IPS-18a (cell line): ENCODE results near the gene EIF4E2.
A peak's percentile ranks its signal among the peaks of the same experiment; 100 is the strongest.

ENCODE experiments used
- H3K27ac ChIP-seq: one replicate; pipeline ENCODE4 v1.5.1; 2013; ENCODE audit warnings: low read length
- H3K27me3 ChIP-seq: one replicate; pipeline ENCODE4 v1.6.1; 2013; ENCODE audit warnings: mild to moderate bottlenecking, low read length; ENCODE audit not compliant: control insufficient read depth, insufficient read depth
- H3K36me3 ChIP-seq: one replicate; pipeline ENCODE4 v1.6.1; 2013; ENCODE audit warnings: low read depth, low read length; ENCODE audit not compliant: control insufficient read depth
- H3K4me1 ChIP-seq: one replicate; pipeline ENCODE4 v1.6.1; 2013; ENCODE audit warnings: low read depth, low read length; ENCODE audit not compliant: control insufficient read depth
- H3K4me3 ChIP-seq: one replicate; pipeline ENCODE4 v1.5.1; 2013; ENCODE audit warnings: low read length
- H3K9ac ChIP-seq: one replicate; pipeline ENCODE4 v1.6.1; 2013; ENCODE audit warnings: mild to moderate bottlenecking, low read length, moderate library complexity
- H3K9me3 ChIP-seq: one replicate; pipeline ENCODE4 v1.6.1; 2013; ENCODE audit warnings: low read depth, low read length; ENCODE audit not compliant: control insufficient read depth

The EIF4E2 gene

DNA sequence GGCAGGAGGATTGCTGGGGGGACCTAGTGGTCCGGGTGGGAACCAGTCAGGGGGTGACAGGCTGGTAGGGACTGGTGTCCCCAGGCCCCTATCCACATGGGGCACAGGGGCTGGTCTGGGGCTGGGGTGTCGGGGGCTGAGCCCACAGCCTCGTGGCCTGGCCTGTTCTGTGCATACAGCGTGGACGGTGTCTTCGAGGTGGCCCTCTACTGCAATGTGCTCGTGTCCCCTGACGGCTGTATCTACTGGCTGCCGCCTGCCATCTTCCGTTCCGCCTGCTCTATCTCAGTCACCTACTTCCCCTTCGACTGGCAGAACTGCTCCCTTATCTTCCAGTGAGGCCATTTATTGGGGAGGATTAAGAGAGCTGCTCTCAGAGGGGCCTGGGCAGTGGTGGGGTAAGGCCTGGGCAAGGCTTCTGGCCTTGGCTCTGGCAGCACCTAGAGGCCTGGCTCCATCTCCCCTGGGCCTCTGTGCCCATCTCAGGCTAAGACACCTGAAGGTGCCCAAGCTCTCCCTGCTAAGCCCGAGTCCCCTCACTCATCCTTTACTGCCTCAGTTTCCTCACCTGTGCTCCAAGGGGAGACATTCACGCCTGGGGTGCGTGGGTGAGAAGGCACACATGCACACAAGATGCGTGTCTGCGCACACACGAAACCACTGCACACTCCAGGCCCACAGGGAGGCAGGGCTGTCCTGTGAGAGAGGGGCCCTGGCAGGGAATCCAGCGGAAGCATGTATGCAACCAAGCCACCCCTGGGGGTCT lies 9.1 kb upstream of the EIF4E2 start:
- no peak overlapping the region for H3K27ac ChIP-seq

GRCh38 chr2:232541961-232542714 lies 8.4 kb upstream of the EIF4E2 start:
- Histone ChIP-seq H3K27ac (no peak overlapping the region), H3K27me3 (no peaks in the 10 kb centered on the region), H3K4me1 (peaks cover 8% of the 10 kb centered on the region), H3K36me3 (peaks cover 3% of the 10 kb centered on the region), H3K4me3 (no peak overlapping the region), H3K9ac (no peak overlapping the region), H3K9me3 (no peaks in the 10 kb centered on the region)

More for the DNA sequence above, 9.1 kb upstream of the EIF4E2 start:
- Histone ChIP-seq H3K27me3 (no peaks in the 10 kb centered on the region), H3K9me3 (no peaks in the 10 kb centered on the region), H3K4me1 (peaks cover 8% of the 10 kb centered on the region), H3K9ac (no peak overlapping the region), H3K4me3 (no peak overlapping the region), H3K36me3 (no peaks in the 10 kb centered on the region)

DNA sequence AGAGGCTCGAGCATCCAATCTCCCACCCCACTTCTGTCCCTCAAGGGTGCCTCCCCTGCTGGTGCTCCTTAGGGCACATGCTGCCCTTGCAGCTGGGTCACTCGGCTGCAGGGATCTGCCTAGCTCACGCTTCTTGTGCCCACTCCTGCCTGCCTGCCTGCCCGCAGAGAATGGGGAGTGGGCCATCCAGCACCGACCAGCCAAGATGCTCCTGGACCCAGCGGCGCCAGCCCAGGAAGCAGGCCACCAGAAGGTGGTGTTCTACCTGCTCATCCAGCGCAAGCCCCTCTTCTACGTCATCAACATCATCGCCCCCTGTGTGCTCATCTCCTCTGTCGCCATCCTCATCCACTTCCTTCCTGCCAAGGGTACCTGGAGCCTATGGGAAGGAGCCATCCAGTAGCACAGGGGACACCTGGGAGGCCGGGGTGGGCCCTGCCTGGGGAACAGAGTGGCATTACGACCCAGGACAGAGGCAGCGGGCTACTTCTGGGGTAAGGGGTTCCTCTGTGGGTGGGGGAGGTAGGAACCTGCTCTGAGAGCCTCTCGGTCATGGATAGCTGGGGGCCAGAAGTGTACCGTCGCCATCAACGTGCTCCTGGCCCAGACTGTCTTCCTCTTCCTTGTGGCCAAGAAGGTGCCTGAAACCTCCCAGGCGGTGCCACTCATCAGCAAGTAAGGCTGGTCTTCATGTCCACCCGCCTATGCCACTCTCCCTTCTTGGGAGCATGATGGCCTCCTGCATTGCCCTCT lies 7.6 kb upstream of the EIF4E2 start:
- H3K4me3 ChIP-seq = no peak overlapping the region
- peaks cover 8% of the 10 kb centered on the region for H3K4me1 ChIP-seq
- no peaks in the 10 kb centered on the region for H3K9me3 ChIP-seq
- peaks cover 3% of the 10 kb centered on the region for H3K36me3 ChIP-seq
- no peaks in the 10 kb centered on the region for H3K27me3 ChIP-seq
- no peak overlapping the region for H3K27ac ChIP-seq
- H3K9ac ChIP-seq = no peak overlapping the region

DNA sequence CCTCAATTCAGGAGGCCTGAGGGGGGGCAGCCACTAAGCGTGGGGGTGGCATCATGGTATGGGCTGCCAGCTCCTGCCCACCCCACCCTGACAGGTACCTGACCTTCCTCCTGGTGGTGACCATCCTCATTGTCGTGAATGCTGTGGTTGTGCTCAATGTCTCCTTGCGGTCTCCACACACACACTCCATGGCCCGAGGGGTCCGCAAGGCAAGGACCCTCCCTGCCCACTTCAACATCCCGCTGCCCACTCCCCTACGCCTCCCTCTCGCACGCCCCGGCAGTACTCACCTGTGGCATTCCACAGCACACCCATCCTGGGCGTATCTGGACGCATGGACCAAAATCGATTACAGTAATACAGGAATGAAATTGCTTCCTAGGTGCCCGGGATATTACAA lies 7.0 kb upstream of the EIF4E2 start:
- H3K36me3 ChIP-seq = peaks cover 3% of the 10 kb centered on the region
- H3K27me3 ChIP-seq = no peaks in the 10 kb centered on the region

DNA sequence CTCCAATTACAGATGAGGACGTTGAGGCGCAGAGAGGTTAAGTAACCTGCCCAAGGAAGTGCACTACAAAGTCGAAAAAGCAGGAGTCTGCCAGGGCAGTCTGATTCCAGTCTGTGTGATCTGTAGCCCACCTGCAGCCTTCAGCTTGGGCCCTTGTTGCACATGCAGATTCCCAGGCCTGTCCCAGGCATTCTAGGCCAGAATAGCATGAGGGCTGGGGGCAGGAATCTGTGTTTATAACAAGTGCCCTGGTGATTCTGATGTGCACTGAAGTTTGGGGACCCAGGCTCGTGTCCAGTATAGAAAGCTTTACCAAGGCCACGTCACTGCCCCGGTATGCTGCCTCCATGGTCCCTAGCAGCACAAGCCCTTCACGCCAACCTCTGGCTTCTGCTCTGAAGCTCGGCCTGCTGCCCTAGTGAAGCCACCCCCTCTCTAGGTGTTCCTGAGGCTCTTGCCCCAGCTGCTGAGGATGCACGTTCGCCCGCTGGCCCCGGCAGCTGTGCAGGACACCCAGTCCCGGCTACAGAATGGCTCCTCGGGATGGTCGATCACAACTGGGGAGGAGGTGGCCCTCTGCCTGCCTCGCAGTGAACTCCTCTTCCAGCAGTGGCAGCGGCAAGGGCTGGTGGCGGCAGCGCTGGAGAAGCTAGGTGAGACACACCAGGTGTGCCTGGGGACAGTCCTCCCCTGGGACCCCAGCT lies 6.4 kb upstream of the EIF4E2 start:
- Histone ChIP-seq H3K36me3 (peaks cover 3% of the 10 kb centered on the region), H3K4me1 (peaks cover 6% of the 10 kb centered on the region), H3K27ac (no peak overlapping the region)

More for the DNA sequence above, 7.0 kb upstream of the EIF4E2 start:
- Histone ChIP-seq H3K9ac (no peak overlapping the region), H3K4me3 (no peak overlapping the region), H3K4me1 (peaks cover 8% of the 10 kb centered on the region), H3K9me3 (peaks cover under 1% of the 10 kb centered on the region), H3K27ac (no peak overlapping the region)

GRCh38 chr2:232544674-232545073 lies 5.8 kb upstream of the EIF4E2 start:
- no peak overlapping the region for H3K4me3 ChIP-seq
- peaks cover 3% of the 10 kb centered on the region for H3K9me3 ChIP-seq
- no peak overlapping the region for H3K9ac ChIP-seq
- H3K27ac ChIP-seq = no peak overlapping the region
- H3K27me3 ChIP-seq = no peaks in the 10 kb centered on the region
- peaks cover 2% of the 10 kb centered on the region for H3K4me1 ChIP-seq
- peaks cover 3% of the 10 kb centered on the region for H3K36me3 ChIP-seq

More for the DNA sequence above, 6.4 kb upstream of the EIF4E2 start:
- Histone ChIP-seq H3K4me3 (no peak overlapping the region), H3K9me3 (peaks cover 3% of the 10 kb centered on the region), H3K27me3 (no peaks in the 10 kb centered on the region), H3K9ac (no peak overlapping the region)

DNA sequence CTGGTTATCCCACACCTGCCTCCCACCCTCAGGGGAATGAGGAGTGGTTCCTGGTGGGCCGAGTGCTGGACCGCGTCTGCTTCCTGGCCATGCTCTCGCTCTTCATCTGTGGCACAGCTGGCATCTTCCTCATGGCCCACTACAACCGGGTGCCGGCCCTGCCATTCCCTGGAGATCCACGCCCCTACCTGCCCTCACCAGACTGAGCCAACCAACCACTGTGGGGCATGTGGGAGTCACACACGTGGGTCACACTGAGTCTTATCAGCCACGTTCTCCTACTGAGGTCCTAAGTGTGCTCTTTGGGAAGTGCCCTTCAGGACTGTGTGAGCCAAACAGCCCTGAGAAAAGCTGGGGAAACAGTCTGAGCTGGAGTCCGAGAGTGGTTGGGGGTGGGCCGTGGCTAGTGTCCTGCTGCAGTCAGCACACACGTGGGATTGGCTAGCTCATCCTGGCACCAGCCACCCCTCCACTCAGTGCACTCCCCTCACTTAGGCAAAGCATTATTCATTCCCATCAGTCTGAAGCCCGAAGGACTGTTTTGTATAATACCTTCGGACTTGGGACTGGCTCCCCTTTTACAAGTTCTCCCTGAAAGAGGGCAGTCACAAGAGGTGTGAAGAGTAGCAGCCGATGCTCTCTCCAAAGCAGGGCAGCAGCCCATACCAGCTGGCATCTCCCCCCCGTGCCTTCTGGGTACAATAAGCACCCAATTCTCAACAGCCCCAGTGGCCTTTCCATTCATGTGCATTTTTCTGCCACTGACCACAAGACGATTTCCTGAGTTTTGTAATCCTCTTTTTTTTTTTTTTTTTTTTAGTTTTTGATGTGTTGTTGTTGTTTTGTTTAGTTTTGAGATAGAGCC lies 4.7 kb upstream of the EIF4E2 start:
- no peak overlapping the region for H3K4me3 ChIP-seq
- H3K27me3 ChIP-seq = no peaks in the 10 kb centered on the region
- H3K27ac ChIP-seq = no peak overlapping the region
- no peak overlapping the region for H3K9ac ChIP-seq
- no peaks in the 10 kb centered on the region for H3K4me1 ChIP-seq
- peaks cover 3% of the 10 kb centered on the region for H3K9me3 ChIP-seq
- H3K36me3 ChIP-seq = peaks cover 3% of the 10 kb centered on the region

GRCh38 chr2:232547991-232548390 lies 2.5 kb upstream of the EIF4E2 start:
- Histone ChIP-seq H3K9ac (no peak overlapping the region), H3K36me3 (peaks cover 12% of the 10 kb centered on the region), H3K4me3 (no peak overlapping the region), H3K4me1 (peaks cover 5% of the 10 kb centered on the region), H3K9me3 (peaks cover 3% of the 10 kb centered on the region), H3K27ac (no peak overlapping the region), H3K27me3 (no peaks in the 10 kb centered on the region)

- H3K9me3 ChIP-seq = peaks cover 3% of the 10 kb centered on the region
- peak overlapping the region; percentile 88 for H3K4me3 ChIP-seq
- peaks cover 5% of the 10 kb centered on the region for H3K4me1 ChIP-seq
- peak overlapping the region; percentile 92 for H3K9ac ChIP-seq
- no peaks in the 10 kb centered on the region for H3K27me3 ChIP-seq
- peaks cover 17% of the 10 kb centered on the region for H3K36me3 ChIP-seq
- peak overlapping the region; percentile 50 for H3K27ac ChIP-seq
Measured at GRCh38 chr2:232549655-232550353, 685 bp upstream of the EIF4E2 start.

GRCh38 chr2:232551250-232551638 lies 755 bp downstream of the EIF4E2 start:
- Histone ChIP-seq H3K9me3 (peaks cover 3% of the 10 kb centered on the region), H3K27me3 (no peaks in the 10 kb centered on the region), H3K4me1 (peaks cover 5% of the 10 kb centered on the region), H3K9ac (peak overlapping the region; percentile 92), H3K4me3 (peak overlapping the region; percentile 88), H3K36me3 (peaks cover 20% of the 10 kb centered on the region), H3K27ac (peak overlapping the region; percentile 77)
